ENCODE measurements around the gene CHRNA4.

CHRNA4 gene

DNA sequence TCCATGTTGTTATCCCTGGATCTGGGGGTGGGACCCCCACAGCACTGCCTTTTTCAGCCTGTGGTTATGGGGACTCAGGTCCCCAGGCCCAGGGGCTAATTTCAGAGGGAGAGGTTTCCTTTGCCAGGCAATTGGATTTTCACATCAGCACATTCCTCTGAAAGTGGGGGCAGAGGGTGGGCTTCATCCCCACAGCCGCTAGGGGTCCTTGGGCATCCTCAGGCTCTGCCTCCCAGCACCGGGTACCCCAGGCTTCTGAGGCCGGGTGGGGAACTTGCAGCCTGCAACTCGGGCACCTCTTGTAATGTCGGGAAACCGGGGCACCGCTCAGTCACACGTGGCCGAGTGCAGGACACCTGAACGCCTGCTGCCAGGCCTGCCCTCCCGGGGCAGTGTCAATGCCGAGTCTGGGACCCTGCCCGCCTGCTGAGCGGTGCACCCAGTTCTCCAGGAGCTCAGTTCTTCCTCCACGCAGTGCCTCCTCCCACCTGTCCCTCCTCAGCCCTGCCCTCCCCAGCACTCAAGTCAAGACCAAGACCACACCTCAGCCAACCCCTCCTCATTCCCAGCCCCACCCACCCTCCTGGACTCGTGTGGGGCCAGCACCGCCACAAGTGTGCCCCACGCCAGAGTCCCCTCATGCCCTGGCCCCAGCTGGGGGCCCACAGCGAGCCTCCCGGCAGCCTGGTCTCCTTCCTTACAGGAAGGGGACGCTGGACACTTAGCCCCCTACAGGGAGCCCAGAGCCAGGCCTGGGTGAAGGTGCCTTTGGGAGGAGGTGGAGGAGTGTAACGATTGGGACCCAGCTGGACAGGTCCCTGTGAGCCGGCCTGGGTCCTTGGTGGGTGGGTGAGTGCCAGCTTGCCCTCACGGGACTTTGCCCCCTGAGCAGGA, 8.8 kb upstream of the CHRNA4 start:
- no peak for DNase-seq (ENCODE audit: low read depth in 1 of 2, low spot score in 1 of 2)
- no peak for TF ChIP-seq JUND (IDR thresholded peaks at IDR 0.05; ENCODE audit: low read depth)
- in situ Hi-C loops (cut with HindIII; ENCODE audit: low pct_unique_long_range_greater_than_20kb, low sequenced_read_pairs) = no loop called here

DNA sequence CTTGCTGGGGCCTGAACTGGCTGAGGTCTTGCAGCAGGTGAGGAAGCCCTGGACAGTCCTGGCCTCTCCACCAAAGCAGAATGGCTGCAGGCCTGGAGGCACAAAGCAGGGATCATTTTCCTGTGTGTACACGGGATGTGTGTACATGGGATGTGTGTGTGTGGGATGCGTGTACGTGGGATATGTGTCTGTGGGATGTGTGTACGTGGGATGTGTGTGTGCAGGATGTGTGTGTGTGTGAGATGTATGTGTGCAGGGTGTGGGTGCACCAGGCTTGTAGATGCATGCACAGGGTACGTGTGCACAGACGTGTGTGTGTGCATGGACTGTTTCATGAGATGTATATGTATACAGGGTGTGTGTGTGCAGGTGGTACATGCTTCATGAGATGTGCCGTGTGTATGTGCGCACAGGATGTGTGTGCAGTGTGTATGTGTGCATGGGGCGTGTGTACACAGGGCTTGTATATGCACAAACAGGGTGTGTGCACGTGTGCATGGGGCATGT, 7.9 kb upstream of the CHRNA4 start:
- TF ChIP-seq JUND (IDR thresholded peaks at IDR 0.05; ENCODE audit: low read depth) = no peak
- DNase-seq (ENCODE audit: low read depth in 1 of 2, low spot score in 1 of 2) = no peak
- in situ Hi-C loops (cut with HindIII; ENCODE audit: low pct_unique_long_range_greater_than_20kb, low sequenced_read_pairs) = no loop called here

DNA sequence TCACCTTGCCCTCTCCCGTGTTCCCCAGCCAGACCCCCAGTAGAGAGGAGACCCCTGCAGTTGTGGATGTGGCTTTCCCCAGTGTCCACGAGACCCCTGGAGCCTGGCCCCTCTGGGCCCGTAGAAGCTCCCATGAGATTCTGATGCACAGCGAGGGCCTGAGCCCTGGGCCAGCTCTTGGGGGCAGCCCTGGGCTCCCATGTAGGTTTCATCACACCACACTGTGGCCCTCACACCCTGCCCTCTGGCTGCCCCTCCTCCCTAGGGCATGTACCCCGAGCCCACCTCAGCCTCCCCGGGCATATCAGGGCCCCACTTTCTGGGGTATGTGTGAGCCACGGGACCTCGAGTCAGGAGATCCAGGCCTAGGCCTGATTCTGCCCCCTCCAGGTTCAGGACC, 7.0 kb upstream of the CHRNA4 start:
- DNase-seq (ENCODE audit: low read depth in 1 of 2, low spot score in 1 of 2) = no peak
- in situ Hi-C loops (cut with HindIII; ENCODE audit: low pct_unique_long_range_greater_than_20kb, low sequenced_read_pairs) = no loop called here
- TF ChIP-seq JUND (IDR thresholded peaks at IDR 0.05; ENCODE audit: low read depth) = no peak

DNA sequence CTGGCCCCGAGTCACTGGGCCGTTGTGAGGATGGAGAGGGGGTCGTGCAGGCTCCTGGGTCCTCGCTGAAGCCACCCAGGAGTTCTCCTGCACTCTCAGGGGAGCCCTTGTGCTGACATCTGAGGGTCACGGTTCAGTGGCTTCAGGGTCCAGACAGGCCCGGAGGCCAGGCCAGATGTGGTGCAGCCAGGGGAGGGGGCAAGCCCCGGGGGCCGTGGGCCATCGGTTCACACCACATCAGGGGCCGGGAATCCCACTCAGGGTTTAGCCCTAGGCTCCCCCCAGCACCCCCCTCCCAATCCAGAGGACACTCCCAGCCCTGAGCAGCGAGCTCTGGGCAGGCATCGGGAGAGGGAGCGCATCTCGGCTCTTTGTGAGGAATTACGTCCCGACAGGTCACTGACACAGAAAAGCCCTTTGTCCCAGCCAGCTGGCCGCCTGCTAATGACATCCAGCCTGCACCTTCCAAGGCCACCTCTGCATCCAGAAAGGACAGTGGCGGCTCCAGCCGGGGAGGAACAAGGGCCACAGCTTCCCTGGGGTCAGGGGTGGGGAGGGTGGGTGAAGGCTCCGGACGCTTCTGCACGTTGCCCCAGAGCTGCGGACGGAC, 6.4 kb upstream of the CHRNA4 start:
- DNase-seq (ENCODE audit: low read depth in 1 of 2, low spot score in 1 of 2) = no peak
- in situ Hi-C loops (cut with HindIII; ENCODE audit: low pct_unique_long_range_greater_than_20kb, low sequenced_read_pairs) = no loop called here
- no peak for TF ChIP-seq JUND (IDR thresholded peaks at IDR 0.05; ENCODE audit: low read depth)

DNA sequence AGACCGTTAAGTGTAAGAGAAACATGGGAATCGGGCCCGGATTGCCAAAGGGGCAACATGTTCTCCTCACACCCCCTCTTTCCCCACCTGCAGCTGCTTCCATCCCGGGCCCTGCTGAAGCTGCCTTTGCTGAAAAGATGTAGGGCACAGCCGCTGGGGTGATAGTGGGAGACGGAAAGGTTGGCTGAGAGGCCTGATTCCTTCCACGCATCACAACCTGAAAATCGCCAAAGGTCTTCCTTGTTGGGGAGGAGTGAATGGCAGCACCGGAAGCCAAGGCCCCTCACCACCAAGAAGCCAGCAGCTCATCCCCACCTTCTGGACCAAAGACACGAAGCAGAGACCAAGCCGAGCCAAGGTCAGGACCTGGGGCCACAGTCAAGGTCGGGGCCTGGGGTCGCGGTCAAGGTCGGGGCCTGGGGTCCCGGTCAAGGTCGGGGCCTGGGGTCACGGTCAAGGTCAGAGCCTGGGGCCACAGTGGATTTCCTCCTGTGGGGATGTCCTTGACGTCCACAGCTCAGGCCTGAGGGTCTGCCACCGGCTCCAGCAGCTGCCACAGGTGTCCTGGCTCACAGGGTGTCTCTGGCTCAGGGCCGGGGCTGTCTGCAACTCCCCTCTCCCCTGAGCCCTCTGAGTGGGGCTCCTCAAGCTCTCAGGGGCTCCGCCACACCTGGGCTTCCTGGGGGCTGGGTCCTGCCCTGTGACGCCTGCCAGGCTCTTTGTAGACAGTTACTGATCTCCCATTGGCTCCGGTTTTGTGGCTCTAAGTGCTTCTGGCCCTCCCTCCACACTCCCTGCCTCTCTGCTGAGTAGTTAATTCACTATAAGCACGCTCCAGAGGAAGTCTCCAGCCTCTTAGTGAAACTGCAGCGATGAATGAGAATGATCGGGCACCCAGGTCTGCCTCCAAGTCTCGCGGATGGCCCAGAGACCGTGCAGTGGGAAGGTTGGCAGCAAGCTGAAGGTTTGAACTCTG, 5.5 kb upstream of the CHRNA4 start:
- DNase-seq (ENCODE audit: low read depth in 1 of 2, low spot score in 1 of 2) = no peak

DNA sequence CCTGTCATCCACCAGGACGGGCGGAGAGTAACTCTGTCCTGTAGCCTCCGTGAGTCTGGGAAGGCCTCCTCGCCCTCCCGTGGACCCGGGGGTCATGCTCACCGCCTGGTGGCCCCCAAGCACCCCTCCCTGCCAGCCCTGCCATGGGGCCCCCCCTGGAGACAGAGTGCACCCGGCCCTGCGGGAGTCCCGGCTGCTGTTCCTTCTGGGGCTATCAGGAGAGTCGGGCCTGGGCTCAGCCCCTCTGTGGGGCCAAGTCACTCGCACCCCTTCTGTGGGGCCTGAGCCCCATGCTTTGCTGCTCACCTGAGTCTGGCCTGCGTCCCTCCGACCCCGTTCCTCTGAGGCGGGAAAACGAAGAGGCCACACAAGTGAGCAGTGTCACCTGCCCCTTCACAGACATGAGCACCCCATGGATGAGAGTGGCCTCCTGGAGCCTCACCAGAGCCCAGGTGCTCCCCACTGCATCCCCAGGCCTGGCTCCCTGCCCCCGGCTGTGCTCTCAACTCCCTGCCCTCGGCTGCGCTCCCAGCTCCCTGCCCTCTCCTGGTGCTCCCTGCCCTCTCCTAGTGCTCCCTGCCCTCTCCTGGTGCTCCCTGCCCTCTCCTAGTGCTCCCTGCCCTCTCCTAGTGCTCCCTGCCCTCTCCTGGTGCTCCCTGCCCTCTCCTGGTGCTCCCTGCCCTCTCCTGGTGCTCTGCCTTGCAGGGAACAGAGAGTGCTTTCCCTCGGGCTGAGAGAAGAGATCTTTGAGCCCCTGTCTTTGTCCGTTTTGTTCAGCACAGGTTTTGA, 4.6 kb upstream of the CHRNA4 start:
- TF ChIP-seq JUND (IDR thresholded peaks at IDR 0.05; ENCODE audit: low read depth) = no peak
- in situ Hi-C loops (cut with HindIII; ENCODE audit: low pct_unique_long_range_greater_than_20kb, low sequenced_read_pairs) = no loop called here
- no peak for DNase-seq (ENCODE audit: low read depth in 1 of 2, low spot score in 1 of 2)

More for the DNA sequence above, 5.5 kb upstream of the CHRNA4 start:
- no peak for TF ChIP-seq JUND (IDR thresholded peaks at IDR 0.05; ENCODE audit: low read depth)
- in situ Hi-C loops (cut with HindIII; ENCODE audit: low pct_unique_long_range_greater_than_20kb, low sequenced_read_pairs) = no loop called here

DNA sequence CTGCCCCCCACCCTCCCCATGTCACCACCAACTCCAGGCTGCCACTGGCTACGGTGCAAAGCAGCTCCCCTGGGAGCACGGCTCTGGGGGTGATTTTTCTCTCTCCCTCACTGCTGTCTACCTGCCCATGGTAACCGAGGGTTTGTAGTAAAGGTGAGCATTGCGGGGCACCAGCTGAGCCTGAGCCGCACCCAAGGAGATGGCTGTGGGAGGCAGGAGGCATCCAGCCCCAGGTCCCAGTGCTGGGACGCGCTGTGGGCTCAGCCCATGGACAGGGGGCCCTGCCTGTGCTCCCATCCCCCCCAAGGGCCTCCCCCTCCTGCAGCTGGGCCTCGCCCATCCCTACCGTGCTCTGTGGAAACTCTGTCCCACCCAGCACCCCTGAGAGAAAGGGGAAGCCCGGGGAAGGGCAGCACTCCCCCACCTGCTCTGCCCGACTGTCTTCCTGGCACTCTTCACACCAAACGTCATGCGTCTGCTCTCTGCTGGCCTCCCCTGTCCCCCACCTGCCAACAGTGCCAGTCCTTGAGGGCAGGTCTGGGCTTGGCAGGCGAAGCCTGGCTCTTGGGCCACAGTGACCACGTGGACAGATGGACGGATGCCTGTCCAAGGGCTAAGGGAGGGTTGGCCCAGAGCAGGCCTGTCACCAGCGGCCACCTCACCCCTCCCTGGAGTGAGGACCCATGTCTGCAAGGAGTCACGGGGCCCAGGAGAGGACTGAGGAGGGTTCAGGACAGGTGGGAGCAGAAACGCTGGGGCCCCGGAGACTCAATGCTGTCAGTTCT, 3.8 kb upstream of the CHRNA4 start:
- no peak for DNase-seq (ENCODE audit: low read depth in 1 of 2, low spot score in 1 of 2)
- in situ Hi-C loops (cut with HindIII; ENCODE audit: low pct_unique_long_range_greater_than_20kb, low sequenced_read_pairs) = no loop called here

DNA sequence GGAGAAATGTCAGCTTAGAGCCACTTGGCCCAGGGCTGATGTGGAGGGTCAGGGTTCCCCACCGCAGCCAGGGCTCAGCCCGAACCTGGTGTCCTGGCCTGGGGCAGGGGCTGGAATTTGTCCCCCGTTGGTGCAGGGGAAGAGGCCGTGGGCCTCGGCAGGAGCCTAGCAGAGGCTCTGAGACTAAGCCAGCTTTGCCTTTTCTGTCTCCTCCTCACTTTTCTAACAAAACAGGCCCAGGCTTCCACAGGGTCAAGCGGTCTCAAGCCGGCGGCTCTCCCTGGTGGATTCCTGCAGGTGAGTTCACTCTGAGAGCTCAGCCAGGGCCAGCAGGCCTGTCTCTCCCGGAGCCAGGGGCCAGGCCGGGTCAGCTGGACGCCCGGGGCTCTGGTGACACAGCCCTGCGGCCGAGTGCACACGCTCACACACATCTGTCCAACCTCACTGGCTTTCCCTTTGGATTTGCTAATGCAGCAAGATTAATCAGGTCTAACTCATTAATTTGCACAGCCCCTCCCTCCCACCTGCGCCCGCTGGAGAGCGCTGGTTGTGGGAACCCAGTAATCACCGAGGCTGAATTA, 2.9 kb upstream of the CHRNA4 start:
- no peak for TF ChIP-seq JUND (IDR thresholded peaks at IDR 0.05; ENCODE audit: low read depth)
- in situ Hi-C loops (cut with HindIII; ENCODE audit: low pct_unique_long_range_greater_than_20kb, low sequenced_read_pairs) = no loop called here
- DNase-seq (ENCODE audit: low read depth in 1 of 2, low spot score in 1 of 2) = no peak

More for the DNA sequence above, 3.8 kb upstream of the CHRNA4 start:
- TF ChIP-seq JUND (IDR thresholded peaks at IDR 0.05; ENCODE audit: low read depth) = no peak

DNA sequence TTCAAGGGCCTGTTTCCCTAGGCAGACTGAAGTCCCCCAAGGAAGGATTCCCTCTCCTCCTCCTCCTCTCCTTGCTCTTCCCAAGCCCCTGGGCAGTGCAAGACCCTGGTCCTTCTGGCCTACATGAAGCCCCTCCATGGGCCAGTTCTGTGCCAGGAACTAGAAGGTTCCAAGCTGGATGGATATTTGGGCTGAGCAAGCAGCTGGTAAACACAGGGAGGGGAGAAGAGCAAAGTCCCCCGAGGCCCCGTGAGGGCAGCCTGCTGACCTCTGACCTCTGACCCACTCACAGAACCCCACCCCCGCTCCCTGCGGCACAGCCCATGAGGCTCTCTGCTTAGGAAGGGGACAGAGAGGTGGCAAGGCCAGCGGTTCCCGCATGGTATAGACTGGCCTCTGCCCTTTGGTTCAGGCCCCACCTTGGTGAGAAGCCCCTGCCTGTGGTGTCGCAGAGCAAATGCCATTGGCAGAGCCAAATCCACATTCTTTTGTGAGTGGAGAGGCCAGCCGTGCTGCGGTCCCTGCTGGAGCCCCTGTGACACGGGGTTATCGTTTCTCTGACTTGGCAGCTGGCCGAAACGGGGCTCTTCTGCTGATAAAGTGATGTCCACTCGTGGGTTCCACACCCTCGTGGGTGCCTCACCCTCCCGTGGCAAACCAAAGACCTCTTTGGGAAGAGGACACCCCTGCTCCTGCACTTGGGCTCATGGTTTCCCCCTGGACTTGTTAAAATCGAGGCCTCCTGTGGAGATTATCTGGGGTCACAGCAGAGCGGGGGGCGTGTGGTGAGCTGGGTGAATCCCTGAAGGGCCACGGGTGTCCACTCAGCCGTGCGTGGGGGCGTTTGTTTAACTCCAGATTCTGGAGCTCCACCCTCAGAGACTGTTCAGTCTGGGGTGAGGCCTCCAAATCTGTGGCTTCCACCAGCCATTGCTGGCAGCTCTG, 2.1 kb upstream of the CHRNA4 start:
- no peak for TF ChIP-seq JUND (IDR thresholded peaks at IDR 0.05; ENCODE audit: low read depth)
- no peak for DNase-seq (ENCODE audit: low read depth in 1 of 2, low spot score in 1 of 2)
- in situ Hi-C loops (cut with HindIII; ENCODE audit: low pct_unique_long_range_greater_than_20kb, low sequenced_read_pairs) = no loop called here
